T-cell (primary cell): ENCODE measurements around the gene SPAG9. TPM values are rescaled to one million over a fixed set of nuclear protein-coding genes. Genes with fewer than 3 reads are reported as not detected.
"Not testable (repeated sequence)": the region's sequence is repeated elsewhere in the genome, so short reads cannot be mapped to it uniquely, and the experiment has no call there.

Source experiments
- ATAC-seq, 4 experiments: fragments of 200-7000 bp in 3 of 4; fragments of 150-1000 bp in 1 of 4; cut with Tn5 transposase; replicated peaks in 1 of 4; 1 replicate in 3 of 4; 2 replicates in 1 of 4; pipeline ENCODE4 v1.10.0; 2021; ENCODE audit warnings: moderate library complexity in 3 of 4, mild to moderate bottlenecking in 2 of 4, moderate number of reproducible peaks in 1 of 4
- CTCF ChIA-PET, 2 donors: fragments of 300-600 bp; sonication (Branson Sonifier 250); formaldehyde crosslinking; loops; one replicate each; lab custom pipeline; 2022; ENCODE audit warnings: antibody characterized with exemption in 2 of 2; lab: Charles Lee
- POLR2A ChIA-PET, 2 donors: fragments of 300-600 bp; sonication (Branson Sonifier 250); formaldehyde crosslinking; loops; one replicate each; lab custom pipeline; 2022; ENCODE audit warnings: antibody characterized with exemption in 2 of 2; lab: Charles Lee
- DNase-seq, 35 experiments: peaks; one replicate each; pipeline versions ENCODE4 v3.0.0 to v3.0.0-alpha.2; 2013 to 2023
- H3K27ac ChIP-seq: one replicate; pipeline ENCODE4 v1.5.1; 2013; ENCODE audit warnings: low read length
- H3K27me3 ChIP-seq, 2 experiments: replicated peaks in 1 of 2; 1 replicate in 1 of 2; 2 replicates in 1 of 2; pipeline versions ENCODE4 v1.6.1 to v1.7.0; 2013; ENCODE audit warnings: low read length in 1 of 2, mixed read lengths in 1 of 2; ENCODE audit not compliant: control insufficient read depth in 2 of 2, insufficient read depth in 2 of 2; ENCODE audit errors: extremely low read depth in 1 of 2
- H3K36me3 ChIP-seq, 2 donors: 1 replicate in 1 of 2; 2 replicates in 1 of 2; pipeline versions ENCODE4 v1.6.1 to v1.7.0; 2013; ENCODE audit warnings: low read length in 1 of 2; ENCODE audit not compliant: control insufficient read depth in 2 of 2, insufficient read depth in 1 of 2; ENCODE audit errors: extremely low read depth in 1 of 2
- H3K4me1 ChIP-seq, 2 experiments: 1 replicate in 1 of 2; 2 replicates in 1 of 2; pipeline versions ENCODE4 v1.6.1 to v1.7.0; 2013; ENCODE audit warnings: low read length in 2 of 2, mixed read lengths in 1 of 2; ENCODE audit not compliant: insufficient read depth in 2 of 2, control insufficient read depth in 1 of 2; ENCODE audit errors: extremely low read depth in 1 of 2
- H3K4me3 ChIP-seq, 2 donors: 1 replicate in 1 of 2; 2 replicates in 1 of 2; pipeline versions ENCODE4 v1.5.1 to v1.7.0; 2013; ENCODE audit warnings: mild to moderate bottlenecking in 2 of 2, low read length in 1 of 2, moderate library complexity in 1 of 2; ENCODE audit not compliant: control insufficient read depth in 1 of 2; ENCODE audit errors: extremely low read depth in 1 of 2
- H3K9me3 ChIP-seq: 2 replicates; pipeline ENCODE4 v1.7.0; 2013
- H3K27ac Mint-ChIP-seq, 2 donors: one replicate each; pipeline ENCODE4 v1.8.0; 2020 to 2021; ENCODE audit warnings: mild to moderate bottlenecking in 2 of 2, mixed read lengths in 2 of 2
- H3K27me3 Mint-ChIP-seq, 2 donors: one replicate each; pipeline ENCODE4 v1.8.0; 2021 to 2022; ENCODE audit warnings: mixed read lengths in 2 of 2
- H3K36me3 Mint-ChIP-seq: one replicate; pipeline ENCODE4 v1.8.0; 2021; ENCODE audit warnings: mixed read lengths
- H3K4me1 Mint-ChIP-seq, 3 donors: one replicate each; pipeline ENCODE4 v1.8.0; 2020 to 2022; ENCODE audit warnings: mixed read lengths in 3 of 3, mild to moderate bottlenecking in 1 of 3
- H3K4me3 Mint-ChIP-seq, 3 donors: one replicate each; pipeline ENCODE4 v1.8.0; 2020 to 2022; ENCODE audit warnings: mild to moderate bottlenecking in 3 of 3, mixed read lengths in 3 of 3, moderate library complexity in 3 of 3
- H3K9me3 Mint-ChIP-seq, 3 donors: one replicate each; pipeline ENCODE4 v1.8.0; 2020 to 2022; ENCODE audit warnings: mixed read lengths in 3 of 3
- WGBS: methylation state at CpG from one replicate; pipeline ENCODE4 v1.1.5; 2013; ENCODE audit warnings: missing lambda C conversion rate; ENCODE audit not compliant: insufficient coverage; 5-methylcytosine and 5-hydroxymethylcytosine counted together
- total RNA-seq, 35 experiments: library from RNA in 6 of 35; stranded (reverse) in 6 of 35; fragments of 120-200 nt in 1 of 35; gene quantifications; one replicate each; pipeline versions ENCODE4 v1.2.1 to v1.2.4 and lab custom pipeline; 2013 to 2026

Gene SPAG9
- total RNA-seq, 5 donors from 2014 or later (not counting 1 experiment from before 2014, with no cell fraction given): 48.9 to 61.8 (median 51.9) TPM

DNA sequence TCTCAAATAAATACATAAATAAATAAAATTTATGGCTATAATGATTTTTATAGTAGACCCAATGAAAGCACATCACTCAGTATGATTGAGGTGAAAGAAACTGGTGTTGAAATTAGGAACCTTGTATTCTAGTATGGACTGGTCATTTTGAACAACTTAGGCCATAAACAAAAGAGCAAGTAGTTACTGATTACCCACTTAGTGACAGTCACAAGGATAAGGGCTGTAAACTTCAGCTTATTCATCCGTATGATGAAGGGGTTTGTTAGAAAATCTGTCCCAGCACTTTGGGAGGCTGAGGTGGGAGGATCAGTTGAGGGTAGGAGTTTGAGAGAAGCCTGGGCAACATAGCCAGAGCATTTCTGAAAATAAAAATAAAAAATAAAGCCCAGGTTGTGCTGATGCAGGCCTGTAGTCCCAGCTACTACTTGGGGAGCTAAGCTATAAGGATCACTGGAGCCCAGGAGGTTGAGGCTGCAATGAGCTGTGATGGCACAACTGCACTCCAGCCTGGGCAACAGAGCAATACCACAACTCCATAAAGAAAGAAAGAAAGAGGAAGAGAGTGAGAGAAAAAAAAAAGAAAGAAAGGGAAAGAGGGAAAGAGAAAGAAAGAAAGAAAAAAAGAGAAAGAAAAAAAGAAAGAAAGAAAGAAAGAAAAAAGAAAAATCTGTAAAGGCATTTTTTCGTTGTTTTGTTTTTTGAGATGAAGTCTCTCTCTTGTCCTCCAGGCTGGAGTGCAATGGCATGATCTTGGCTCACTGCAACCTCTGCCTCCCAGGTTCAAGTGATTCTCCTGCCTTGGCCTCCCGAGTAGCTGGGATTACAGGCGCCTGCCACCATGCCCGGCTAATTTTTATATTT, 4.2 kb upstream of the SPAG9 start:
- H3K27me3 ChIP-seq: peaks cover 0 to 2% of the 10 kb centered on the region in 2 experiments
- H3K9me3 ChIP-seq: no peaks in the 10 kb centered on the region
- 100% methylated on average over 2 of the region's 5 CpGs for WGBS
- no peaks in the 10 kb centered on the region for H3K36me3 ChIP-seq
- Mint-ChIP-seq H3K9me3 (no peaks in the 10 kb centered on the region), H3K4me3 (no peak overlapping the region), H3K4me1 (peaks cover 16 to 17% (median 17%) of the 10 kb centered on the region in 3 donors), H3K27ac (no peak overlapping the region), H3K27me3 (no peaks in the 10 kb centered on the region), H3K36me3 (no peaks in the 10 kb centered on the region)
- CTCF ChIA-PET: interaction anchor here in 1 of 2 donors (0.6 kb wide), 3 partner anchors 77 to 1993 kb away, joined by 3 to 5 read pairs (median 4); no protein-coding TSS in a partner anchor
- no peak overlapping the region for H3K4me3 ChIP-seq
- H3K27ac ChIP-seq: no peak overlapping the region
- ATAC-seq: no peak
- DNase-seq: no peak
- peaks cover 6 to 14% of the 10 kb centered on the region in 2 experiments for H3K4me1 ChIP-seq
- POLR2A ChIA-PET: interaction anchor here in 1 of 2 donors (0.7 kb wide), 1 partner anchor 711 kb away, joined by 3 read pairs; no protein-coding TSS in a partner anchor

DNA sequence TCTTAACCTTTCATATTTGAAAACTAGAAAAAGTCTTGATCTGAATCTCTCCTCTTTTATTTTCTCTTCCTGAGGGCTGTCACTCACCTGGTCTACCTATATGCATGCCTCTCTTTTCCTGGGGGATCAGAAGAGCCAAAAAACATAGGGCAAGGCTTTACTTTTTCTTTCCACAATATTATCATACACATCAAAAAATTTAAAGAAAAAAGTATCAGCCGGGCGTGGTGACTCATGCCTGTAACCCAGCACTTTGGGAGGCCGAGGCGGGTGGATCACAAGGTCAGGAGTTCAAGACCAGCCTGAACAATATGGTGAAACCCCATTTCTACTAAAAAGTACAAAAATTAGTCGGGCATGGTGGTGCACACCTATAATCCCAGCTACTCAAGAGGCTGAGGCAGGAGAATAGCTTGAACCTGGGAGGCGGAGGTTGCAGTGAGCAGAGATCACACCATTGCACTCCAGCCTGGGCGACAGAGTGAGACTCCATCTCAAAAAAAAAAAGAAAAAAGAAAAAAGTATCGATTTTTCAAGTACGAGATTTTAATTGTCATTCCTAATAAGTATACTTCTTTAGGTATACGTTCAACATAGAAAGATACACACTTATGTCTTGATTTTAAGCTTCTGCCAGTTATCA, 1.9 kb upstream of the SPAG9 start:
- H3K27ac ChIP-seq, H3K9me3 ChIP-seq, DNase-seq, H3K36me3 ChIP-seq, ATAC-seq, H3K27me3 Mint-ChIP-seq, H3K4me3 ChIP-seq, H3K36me3 Mint-ChIP-seq, H3K27me3 ChIP-seq, H3K9me3 Mint-ChIP-seq: not testable (repeated sequence)
- Mint-ChIP-seq H3K4me1 (peaks cover 31 to 40% (median 37%) of the 10 kb centered on the region in 3 donors), H3K4me3 (peak overlapping the region; percentile 39 to 94 (median 84)), H3K27ac (peak overlapping the region; percentile 41 to 98)
- H3K4me1 ChIP-seq: peaks cover 14 to 29% of the 10 kb centered on the region in 2 experiments
- ChIA-PET POLR2A (interaction anchor here in 1 of 2 donors (0.7 kb wide), 1 partner anchor 597 kb away, joined by 4 read pairs; no protein-coding TSS in a partner anchor), CTCF (interaction anchor here (0.7 to 1.0 kb wide), 3 partner anchors 17 to 125 kb away, joined by 3 to 6 read pairs (median 4); partner anchors contain the start of gene NME1 (in 1 of the 2))
- WGBS: no CpG with 5 or more reads among the region's 10 CpGs

DNA sequence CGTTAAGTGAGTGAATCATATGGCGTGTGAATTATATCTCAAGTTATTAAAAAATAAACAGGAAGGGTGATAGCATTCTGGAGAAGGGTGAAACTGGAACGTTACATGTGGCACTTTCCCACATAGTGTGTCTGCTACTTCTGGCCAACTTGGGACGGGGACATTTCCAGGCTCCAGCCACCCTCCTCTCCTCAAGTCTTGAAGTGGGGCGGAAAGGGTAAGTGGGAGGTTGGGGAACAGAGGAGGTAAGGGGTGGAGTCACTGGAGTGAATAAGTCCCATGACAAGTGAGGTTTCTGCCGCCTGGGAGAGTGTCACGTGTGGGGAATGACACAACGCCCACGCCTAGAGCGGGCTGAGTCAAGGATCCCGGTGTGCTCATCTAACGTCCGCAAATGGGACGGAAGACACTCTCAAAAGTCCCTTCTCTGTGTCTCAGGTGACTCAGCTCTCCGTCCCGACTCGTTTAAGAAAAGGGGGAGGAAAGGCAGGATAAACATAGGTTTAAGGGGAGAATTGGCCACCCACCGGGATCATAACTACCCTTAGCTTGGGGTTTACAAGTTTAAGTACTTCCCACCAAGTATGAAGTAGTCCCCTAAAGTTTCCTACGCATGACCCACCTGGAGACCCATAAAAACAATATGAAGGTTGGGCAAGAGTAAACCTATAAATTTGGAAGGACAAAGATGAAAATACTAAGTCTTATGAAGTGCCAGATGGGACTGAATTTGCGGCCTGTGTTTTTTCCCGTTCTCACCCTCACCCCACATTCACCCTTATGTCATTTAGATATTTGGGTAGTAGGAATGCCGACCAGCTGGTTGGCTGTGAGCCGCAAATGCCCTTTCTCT, 1.2 kb upstream of the SPAG9 start:
- Mint-ChIP-seq H3K27me3 (no peaks in the 10 kb centered on the region), H3K9me3 (no peaks in the 10 kb centered on the region), H3K36me3 (no peaks in the 10 kb centered on the region), H3K4me3 (peak overlapping the region; percentile 84 to 95 (median 94)), H3K4me1 (peaks cover 38 to 47% (median 44%) of the 10 kb centered on the region in 3 donors), H3K27ac (peak overlapping the region; percentile 98 to 99)
- Histone ChIP-seq H3K27me3 (no peaks in the 10 kb centered on the region), H3K4me3 (peak overlapping the region; percentile 33 to 83), H3K36me3 (no peaks in the 10 kb centered on the region), H3K4me1 (peaks cover 17 to 31% of the 10 kb centered on the region in 2 experiments), H3K27ac (peak overlapping the region; percentile 94), H3K9me3 (no peaks in the 10 kb centered on the region)
- ATAC-seq (no peak), DNase-seq (peak in 31 of 35 experiments; percentile 5 to 75 (median 20))
- 3% methylated on average over 9 of the region's 23 CpGs for WGBS
- POLR2A ChIA-PET: interaction anchor here in 1 of 2 donors (1.1 kb wide), 1 partner anchor 13 kb away, joined by 6 read pairs; no protein-coding TSS in a partner anchor
- CTCF ChIA-PET: interaction anchor here in 1 of 2 donors (1.5 to 2.1 kb wide), 3 partner anchors 31 to 121 kb away, joined by 3 to 10 read pairs (median 10); partner anchors contain the start of gene NME1

DNA sequence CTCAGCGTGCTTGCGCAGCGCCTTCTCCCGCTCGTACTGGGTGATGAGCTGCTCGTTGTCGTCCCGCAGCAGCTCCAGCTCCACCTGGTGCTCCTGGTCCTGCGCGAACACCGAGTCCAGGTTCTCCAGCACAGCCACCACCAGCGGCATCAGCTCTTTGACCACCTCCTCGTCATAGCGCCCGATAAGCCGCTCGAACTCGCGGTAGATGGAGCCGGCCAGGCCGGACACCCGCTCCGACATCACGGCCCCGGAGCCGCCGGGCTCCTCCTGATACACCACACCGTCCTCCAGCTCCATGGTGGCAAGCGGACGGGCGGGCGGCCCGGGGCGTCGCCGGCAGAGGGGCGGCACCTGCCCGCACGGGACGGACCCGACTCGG, 320 bp downstream of the SPAG9 start:
- Histone ChIP-seq H3K9me3 (no peaks in the 10 kb centered on the region), H3K27me3 (no peaks in the 10 kb centered on the region), H3K36me3 (no peaks in the 10 kb centered on the region), H3K4me1 (peaks cover 17 to 36% of the 10 kb centered on the region in 2 experiments), H3K27ac (peak overlapping the region; percentile 90), H3K4me3 (peak overlapping the region; percentile 88 to 98)
- H3K36me3 Mint-ChIP-seq: no peaks in the 10 kb centered on the region
- DNase-seq (peak in 24 of 35 experiments; percentile 8 to 69 (median 35)), ATAC-seq (peak; percentile 53 to 67 (median 62))
- no peaks in the 10 kb centered on the region for H3K9me3 Mint-ChIP-seq
- ChIA-PET POLR2A (interaction anchor here (0.5 to 1.3 kb wide), 6 partner anchors 33 to 254 kb away, joined by 3 to 4 read pairs (median 3); partner anchors contain the start of gene NME1 (in 1 of the 2)), CTCF (interaction anchor here (0.5 to 2.1 kb wide), 11 partner anchors 33 to 568 kb away, joined by 3 to 10 read pairs (median 3); partner anchors contain the start of gene NME1 (in 1 of the 2))
- peaks cover 47 to 62% (median 59%) of the 10 kb centered on the region in 3 donors for H3K4me1 Mint-ChIP-seq
- H3K27ac Mint-ChIP-seq: peak overlapping the region; percentile 92 to 93
- WGBS: 1% methylated on average over 34 of the region's 42 CpGs
- H3K27me3 Mint-ChIP-seq: no peaks in the 10 kb centered on the region
- peak overlapping the region; percentile 84 to 92 (median 90) for H3K4me3 Mint-ChIP-seq

DNA sequence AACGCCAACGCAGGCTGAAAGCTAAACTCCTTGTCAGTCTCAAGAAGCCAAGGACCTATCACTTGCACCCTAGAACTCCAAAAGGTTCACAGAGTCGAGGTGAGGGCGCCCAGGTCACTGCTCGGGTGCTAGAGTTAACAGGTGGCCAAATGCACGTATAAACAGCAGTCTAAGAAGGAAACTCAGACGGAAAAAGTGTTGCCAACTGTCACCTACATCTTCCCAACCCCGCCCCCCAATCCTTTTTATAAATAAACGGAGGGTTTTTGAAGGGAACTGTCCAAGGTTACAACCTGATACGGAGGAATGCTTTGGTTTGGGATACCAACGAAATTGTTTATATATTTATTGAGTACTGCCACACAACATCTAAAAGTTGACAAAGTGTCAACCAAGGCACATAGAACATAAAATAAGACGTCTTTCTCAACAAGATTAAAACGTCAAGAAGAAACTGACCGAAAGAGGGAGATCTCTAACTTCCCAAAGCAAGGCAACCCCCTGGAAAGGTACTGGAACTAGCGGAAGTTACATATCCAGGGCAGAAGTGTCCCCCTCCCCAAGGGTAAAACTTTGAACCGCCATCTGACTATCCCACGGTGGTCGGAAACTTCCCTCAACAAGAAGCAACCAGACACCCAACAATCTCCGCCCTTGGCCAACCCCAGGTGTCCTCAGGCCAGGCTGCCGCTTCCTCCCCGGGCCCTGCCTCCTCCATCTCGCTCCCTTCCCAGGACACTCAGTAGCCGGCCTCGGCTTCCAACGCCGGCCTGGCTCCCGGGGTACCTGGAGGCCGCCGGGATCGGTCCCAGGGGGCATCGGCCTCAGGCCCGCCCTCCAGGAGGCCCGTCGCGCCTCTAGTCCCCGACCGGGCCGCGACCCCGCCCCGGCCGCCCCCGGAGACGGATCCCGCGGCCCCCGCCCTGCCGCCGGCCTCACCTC, 982 bp downstream of the SPAG9 start:
- peak in 25 of 35 experiments; percentile 3 to 51 (median 16) for DNase-seq
- Histone ChIP-seq H3K4me1 (peaks cover 17 to 36% of the 10 kb centered on the region in 2 experiments), H3K27me3 (no peaks in the 10 kb centered on the region), H3K36me3 (no peaks in the 10 kb centered on the region), H3K4me3 (peak overlapping the region; percentile 88 to 98), H3K27ac (peak overlapping the region; percentile 90), H3K9me3 (no peaks in the 10 kb centered on the region)
- Mint-ChIP-seq H3K27me3 (no peaks in the 10 kb centered on the region), H3K4me3 (peak overlapping the region; percentile 84 to 92 (median 90)), H3K27ac (peak overlapping the region; percentile 92 to 94), H3K9me3 (no peaks in the 10 kb centered on the region), H3K36me3 (no peaks in the 10 kb centered on the region), H3K4me1 (peaks cover 47 to 68% (median 66%) of the 10 kb centered on the region in 3 donors)
- WGBS: under 1% methylated on average over 41 of the region's 49 CpGs
- ATAC-seq: peak in 2 of 4 experiments; percentile 6 to 16
- ChIA-PET CTCF (interaction anchor here (0.5 to 2.1 kb wide), 15 partner anchors 33 to 259 kb away, joined by 3 to 12 read pairs (median 4); partner anchors contain the start of gene NME1 (in 1 of the 2)), POLR2A (interaction anchor here (0.5 to 1.3 kb wide), 12 partner anchors 9 to 253 kb away, joined by 3 to 15 read pairs (median 4); partner anchors contain the start of gene NME1 (in 1 of the 2))
